NOMO-1 treated with DMSO at 0.1 percent for 48 hours (cell line): ENCODE measurements around the gene RBFOX2.
"Not testable (repeated sequence)": the region's sequence is repeated elsewhere in the genome, so short reads cannot be mapped to it uniquely, and the experiment has no call there.

Experiments used
- DNase-seq: peaks from one replicate; lab custom pipeline; 2025; ENCODE audit not compliant: unreplicated experiment; lab: John Stamatoyannopoulos, UW

The RBFOX2 gene

DNA sequence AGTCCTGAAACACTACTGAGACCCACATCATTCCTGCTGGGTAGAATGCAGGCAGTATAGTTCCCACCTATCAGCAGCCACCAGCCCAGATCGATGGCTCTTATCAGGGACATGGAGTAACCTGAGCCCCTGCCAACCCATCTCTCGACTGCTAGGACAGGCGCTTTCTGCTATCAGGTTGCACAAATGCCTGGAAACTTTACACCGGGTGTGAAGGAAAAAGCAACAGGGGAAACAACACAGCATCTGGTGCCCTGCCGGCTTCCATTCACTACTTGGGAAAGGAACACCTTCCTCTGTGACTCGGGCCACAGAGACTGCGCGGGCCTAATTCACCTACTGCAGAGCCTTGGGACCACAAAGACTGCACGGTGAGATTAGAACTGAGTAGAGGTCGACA is 18.5 kb downstream of the RBFOX2 start:
- DNase-seq, result no peak

DNA sequence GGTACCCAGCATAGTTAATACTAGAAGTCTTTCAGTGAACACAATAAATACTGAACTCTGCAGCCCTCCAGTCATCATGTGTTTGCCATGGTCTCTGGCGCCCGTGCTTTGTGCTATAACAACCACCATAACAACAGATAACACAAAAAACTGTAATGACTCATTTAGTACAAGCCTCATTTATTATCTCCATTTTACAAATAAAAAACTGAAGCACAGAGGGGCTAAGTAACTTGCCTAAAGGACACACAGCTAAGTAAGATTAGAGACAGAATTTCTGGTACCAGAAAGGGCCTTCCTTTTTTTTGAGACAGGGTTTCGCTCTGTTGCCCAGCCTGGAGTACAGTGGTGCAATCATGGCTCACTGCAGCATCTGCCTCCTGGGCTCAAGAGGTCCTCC is 19.5 kb downstream of the RBFOX2 start:
- DNase-seq, result no peak

- no peak for DNase-seq
These were observed 20.1 kb downstream of the RBFOX2 start for GRCh38 chr22:36008565-36008964.

DNA sequence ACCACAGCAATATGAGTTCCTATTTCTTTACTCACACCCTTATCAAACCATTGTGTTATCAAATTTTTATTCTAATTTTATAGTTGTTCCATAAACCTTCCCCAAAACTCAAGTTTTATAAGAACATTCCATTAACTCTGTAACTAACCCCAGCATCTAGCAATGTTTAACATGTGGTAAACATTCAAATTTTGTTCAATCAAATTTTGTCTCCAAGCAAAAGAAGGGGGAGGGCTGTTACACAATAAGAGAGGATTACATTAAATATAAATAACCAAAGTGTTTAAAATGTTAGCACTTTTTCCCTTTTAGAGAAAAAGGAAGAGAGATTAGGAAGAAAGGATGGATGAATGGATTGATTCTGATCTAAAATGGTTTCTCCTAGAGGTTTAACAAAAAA is 20.5 kb downstream of the RBFOX2 start:
- DNase-seq, result no peak

- no peak for DNase-seq
These were observed 24.5 kb downstream of the RBFOX2 start for GRCh38 chr22:36003972-36004674.

DNA sequence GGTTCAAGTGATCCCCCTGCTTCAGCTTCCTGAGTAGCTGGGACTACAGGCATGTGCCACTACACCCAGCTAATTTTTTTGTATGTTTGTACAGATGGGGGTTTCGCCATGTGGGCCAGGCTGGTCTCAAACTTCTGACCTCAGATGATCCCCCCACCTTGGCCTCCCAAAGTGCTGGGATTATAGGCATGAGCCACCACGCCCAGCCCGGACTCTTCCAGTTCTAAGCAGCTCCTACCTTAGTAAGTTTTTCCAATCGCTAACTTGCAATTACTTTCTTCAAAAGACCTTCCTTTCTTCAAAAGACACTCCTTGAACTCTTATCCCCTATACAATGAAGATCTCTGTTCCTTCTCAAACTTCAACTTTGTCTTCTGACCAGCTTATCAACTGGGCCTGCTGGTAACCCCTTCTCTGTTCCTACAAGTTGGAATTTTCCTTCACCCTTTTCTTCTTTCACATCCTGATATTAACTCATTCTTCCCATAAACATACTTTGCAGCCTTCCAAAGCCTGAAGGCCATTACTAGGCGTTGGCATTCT is 25.8 kb downstream of the RBFOX2 start:
- DNase-seq, result no peak

DNA sequence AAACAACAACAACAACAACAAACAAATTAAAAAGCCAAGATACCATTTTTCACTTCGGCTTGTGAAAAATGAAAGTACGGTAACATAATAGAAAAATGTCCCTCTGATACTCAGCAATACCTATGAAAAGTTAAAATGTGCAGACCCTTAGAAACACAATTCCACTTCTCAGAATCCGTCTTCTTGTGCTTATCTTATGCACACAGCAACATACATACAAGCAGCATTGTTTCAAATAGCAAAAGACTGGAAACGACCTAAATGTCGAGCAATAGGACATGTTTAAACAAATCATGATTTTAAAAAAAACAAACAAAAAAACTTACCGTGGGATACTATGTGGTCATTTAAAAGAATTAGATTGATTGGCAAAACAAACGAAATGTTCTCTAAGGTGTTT is 26.5 kb downstream of the RBFOX2 start:
- no peak for DNase-seq

GRCh38 chr22:35998748-35999147 is 29.9 kb downstream of the RBFOX2 start:
- DNase-seq, result no peak

GRCh38 chr22:35997438-35997837 is 31.2 kb downstream of the RBFOX2 start:
- no peak for DNase-seq

DNA sequence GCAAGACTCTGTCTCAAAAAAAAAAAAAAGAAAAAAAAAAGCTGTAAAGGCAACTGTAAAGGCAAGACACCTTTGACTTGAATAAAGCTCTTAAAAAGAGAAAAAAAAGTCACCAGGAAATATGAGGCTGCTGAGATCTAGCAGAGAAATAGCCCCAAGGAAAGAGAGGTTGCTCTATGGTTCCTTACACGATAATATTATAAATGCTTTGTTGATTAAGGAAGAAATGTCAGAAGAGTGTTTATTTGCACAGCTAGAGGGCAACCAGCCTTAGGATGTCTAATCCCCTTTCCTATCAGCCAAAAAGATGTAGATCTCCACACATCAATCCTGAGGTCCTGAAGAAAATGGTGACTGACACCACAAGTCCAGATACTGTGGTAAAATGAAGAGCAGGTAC is 32.0 kb downstream of the RBFOX2 start:
- DNase-seq, result no peak

- no peak for DNase-seq
These were observed 32.9 kb downstream of the RBFOX2 start for GRCh38 chr22:35995772-35996171.

DNA sequence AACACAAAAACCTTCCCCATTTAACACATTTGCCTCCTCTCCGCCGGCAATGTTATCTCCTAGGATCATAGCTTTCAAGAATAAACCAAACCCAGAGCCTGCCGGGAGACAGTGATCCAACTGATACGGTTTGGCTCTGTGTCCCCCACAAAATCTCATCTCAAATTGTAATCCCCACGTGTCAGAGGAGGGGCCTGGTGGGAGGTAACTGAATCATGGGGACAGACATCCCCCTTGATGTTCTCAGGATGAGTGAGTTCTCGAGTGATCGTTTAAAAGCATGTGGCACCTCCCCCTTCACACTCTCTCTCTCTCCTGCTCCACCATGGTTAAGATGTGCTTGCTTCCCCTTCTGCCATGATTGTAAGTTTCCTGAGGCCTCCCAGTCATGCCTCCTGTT is 33.3 kb downstream of the RBFOX2 start:
- DNase-seq, result no peak

GRCh38 chr22:35993727-35994126 is 34.9 kb downstream of the RBFOX2 start:
- not testable (repeated sequence) for DNase-seq

DNA sequence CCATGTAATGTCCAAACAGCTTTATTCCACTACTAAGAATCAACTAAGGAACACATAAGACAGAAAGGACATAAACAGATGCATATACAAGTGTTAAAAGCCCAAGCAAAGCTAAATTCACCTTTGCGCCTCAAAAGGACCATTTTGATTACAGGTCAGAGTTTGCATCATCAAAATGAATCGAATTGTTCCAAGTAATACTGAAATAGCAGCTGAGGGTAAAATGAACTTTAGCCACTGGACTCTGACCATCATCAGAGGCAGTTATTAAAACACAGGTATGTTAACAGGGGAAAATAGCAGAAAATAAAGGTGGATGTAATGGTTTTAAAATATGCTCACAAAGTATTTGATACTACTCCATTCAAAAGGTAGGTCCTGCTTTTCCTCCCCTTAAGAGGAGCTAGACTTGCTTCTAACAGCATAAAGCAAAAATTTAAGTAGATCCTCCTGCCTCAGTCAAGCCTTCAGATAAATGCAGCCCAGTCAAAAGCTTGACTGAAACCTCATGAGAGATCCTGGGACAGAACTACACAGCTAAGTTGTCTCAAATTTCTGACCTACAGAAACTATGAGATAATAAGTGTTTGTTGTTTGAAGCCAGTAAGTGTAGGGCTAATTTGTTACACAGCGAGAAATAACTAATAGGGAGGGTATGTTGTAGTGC is 35.4 kb downstream of the RBFOX2 start:
- no peak for DNase-seq

DNA sequence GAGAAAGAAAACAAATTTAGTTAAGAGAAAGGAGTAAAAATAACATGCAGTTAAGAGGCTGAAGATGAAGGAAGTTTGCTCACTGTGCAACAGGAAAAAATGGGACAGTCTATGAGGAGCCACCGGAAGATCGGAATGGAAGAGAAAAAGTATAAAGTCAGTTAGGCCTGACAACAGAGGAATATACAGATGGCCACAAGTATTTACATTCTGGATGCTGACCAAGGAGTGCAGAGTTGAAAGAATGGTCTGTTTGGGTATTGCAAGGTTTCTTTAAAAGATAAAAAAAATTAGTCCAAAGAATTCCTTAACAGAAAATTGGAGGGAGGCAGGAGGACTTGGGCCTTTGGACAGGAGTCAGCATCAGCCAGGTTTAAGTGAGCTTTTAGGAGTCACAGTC is 37.5 kb downstream of the RBFOX2 start:
- DNase-seq, result no peak

- DNase-seq, result no peak
These were observed 40.6 kb downstream of the RBFOX2 start for GRCh38 chr22:35988030-35988429.

DNA sequence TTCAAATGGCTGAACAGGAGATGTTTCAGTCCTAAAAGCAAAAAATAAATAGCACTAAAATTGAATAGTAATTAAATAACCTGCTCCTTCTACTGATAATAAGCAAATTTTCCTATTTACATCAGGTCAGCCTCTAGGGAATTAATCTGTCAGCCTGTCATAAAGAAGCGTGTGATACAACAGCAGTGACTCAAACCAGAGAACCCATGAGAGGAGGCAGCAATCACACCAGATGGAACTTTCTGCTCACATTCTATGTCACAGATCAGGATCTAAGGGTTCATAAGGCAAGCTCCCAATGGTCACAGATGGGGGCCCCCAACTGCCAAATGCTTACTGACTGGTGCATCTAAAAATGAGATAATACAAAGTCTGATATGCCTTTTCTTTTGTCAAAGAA is 41.1 kb downstream of the RBFOX2 start:
- no peak for DNase-seq

GRCh38 chr22:35986088-35986487 is 42.5 kb downstream of the RBFOX2 start:
- no peak for DNase-seq

GRCh38 chr22:35985371-35985770 is 43.3 kb downstream of the RBFOX2 start:
- DNase-seq, result no peak

- DNase-seq, result no peak
These were observed 44.1 kb downstream of the RBFOX2 start for GRCh38 chr22:35984183-35985175.

DNA sequence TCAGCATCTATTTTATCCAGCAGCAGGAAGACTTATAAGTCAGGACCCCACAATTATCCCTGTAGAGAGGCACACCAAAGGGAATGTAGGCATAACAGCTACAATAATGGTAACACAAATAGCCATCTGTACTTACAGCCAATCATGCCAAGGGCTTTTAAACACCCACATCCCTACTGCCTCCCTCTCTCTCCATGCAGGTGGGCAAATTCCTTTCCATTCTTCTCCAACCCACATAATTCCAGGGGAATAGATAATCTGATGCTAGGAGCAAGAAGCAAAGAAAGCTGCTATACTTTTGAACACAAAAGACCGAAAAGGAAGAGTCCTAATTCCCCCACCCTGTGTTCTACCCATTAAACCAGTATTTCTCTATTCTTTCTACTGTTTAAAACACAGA is 46.7 kb downstream of the RBFOX2 start:
- DNase-seq, result no peak
